Ishikawa (cell line): ENCODE results near the gene DGKG.

ENCODE experiments used
- EP300 ChIP-seq: IDR thresholded peaks from 2 replicates; pipeline ENCODE4 v1.6.1; 2012; ENCODE audit warnings: borderline replicate concordance
- NFIC ChIP-seq: IDR thresholded peaks from 2 replicates; pipeline ENCODE4 v1.6.1; 2012
- RAD21 ChIP-seq: IDR thresholded peaks from 2 replicates; pipeline ENCODE4 v1.6.1; 2012; ENCODE audit warnings: low read depth
- TAF1 ChIP-seq: IDR thresholded peaks from 2 replicates; pipeline ENCODE4 v1.6.1; 2012; ENCODE audit warnings: low read depth, mild to moderate bottlenecking
- TF ChIP-seq, protein P1 (sequence below): IDR thresholded peaks from 2 replicates; pipeline ENCODE4 v1.6.1; 2012

DNA sequence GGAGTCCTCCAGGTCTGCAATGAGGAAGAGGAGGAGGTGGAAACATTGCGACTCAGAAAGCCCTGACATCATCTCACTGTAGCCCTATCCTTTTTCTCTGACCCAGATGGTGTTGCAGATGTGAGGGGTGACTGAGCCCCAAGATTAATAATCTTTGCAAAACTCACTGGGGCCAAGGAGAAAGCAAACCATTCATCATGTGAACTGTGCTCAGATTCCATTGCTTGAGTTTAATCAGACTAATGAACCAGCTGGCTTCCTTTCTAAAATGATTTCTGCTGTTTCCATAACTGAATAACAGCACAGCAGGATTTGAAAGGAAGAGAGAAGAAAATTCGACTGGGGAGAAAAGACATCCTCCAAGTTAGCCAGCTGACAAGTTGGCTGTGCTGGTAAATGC lies 13.4 kb upstream of the DGKG start:
- TF ChIP-seq EP300 (no peak), RAD21 (no peak), TAF1 (no peak), NFIC (no peak)
- TF ChIP-seq, protein P1, sequence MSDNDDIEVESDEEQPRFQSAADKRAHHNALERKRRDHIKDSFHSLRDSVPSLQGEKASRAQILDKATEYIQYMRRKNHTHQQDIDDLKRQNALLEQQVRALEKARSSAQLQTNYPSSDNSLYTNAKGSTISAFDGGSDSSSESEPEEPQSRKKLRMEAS, result no peak
